Psoas muscle (tissue), 8 donors: ENCODE measurements around the gene FRYL. TPM values are rescaled to one million over a fixed set of nuclear protein-coding genes. Genes with fewer than 3 reads are reported as not detected.

ENCODE experiments used
- ATAC-seq, 4 donors: fragments of 200-7000 bp; cut with Tn5 transposase; one replicate each; pipeline ENCODE4 v1.9.1; 2020; ENCODE audit warnings: moderate library complexity in 3 of 4, mild to moderate bottlenecking in 2 of 4
- DNase-seq, 2 donors: peaks; one replicate each; pipeline ENCODE4 v3.0.0-alpha.2; 2020
- H3K27ac ChIP-seq: fragments of 200-600 bp; one replicate; pipeline ENCODE4 v1.8.0; 2022
- H3K27me3 ChIP-seq, 3 donors: fragments of 200-600 bp in 1 of 3; one replicate each; pipeline versions ENCODE4 v1.6.1 to v1.8.0; 2013 to 2022; ENCODE audit warnings: low read length in 2 of 3, mild to moderate bottlenecking in 2 of 3, moderate library complexity in 1 of 3; ENCODE audit not compliant: insufficient read depth in 3 of 3
- H3K36me3 ChIP-seq, 2 donors: fragments of 200-600 bp in 1 of 2; one replicate each; pipeline versions ENCODE4 v1.6.1 to v1.8.0; 2013 to 2022; ENCODE audit warnings: low read depth in 1 of 2, mild to moderate bottlenecking in 1 of 2, moderate library complexity in 1 of 2; ENCODE audit not compliant: insufficient read depth in 1 of 2
- H3K4me1 ChIP-seq: fragments of 200-600 bp; one replicate; pipeline ENCODE4 v1.8.0; 2022
- H3K4me3 ChIP-seq: fragments of 200-600 bp; one replicate; pipeline ENCODE4 v1.8.0; 2022; ENCODE audit warnings: mild to moderate bottlenecking
- H3K9me3 ChIP-seq: fragments of 200-600 bp; one replicate; pipeline ENCODE4 v1.8.0; 2022
- WGBS, 3 donors: extraction: QIAGEN DNeasy Blood & Tissue Kit; methylation state at CpG; one replicate each; pipeline versions ENCODE4 v1.1.6 to v1.1.7; 2013; 5-methylcytosine and 5-hydroxymethylcytosine counted together
- intact Hi-C, 2 donors: fragments of 100-400 bp; cut with DNase I; formaldehyde crosslinking; loops; one replicate each; pipeline versions ENCODE4 v1.11.0 to v1.14.2; 2022
- polyA plus RNA-seq, 3 donors: library from polyadenylated mRNA; stranded (reverse); fragments of 200-250 nt; gene quantifications; one replicate each; pipeline ENCODE4 v1.2.3, GENCODE V29; 2013
- total RNA-seq, 4 donors: library from RNA; stranded (reverse); fragmentation: NEBNext Ultra II Directional in 2 of 4; extraction: Animal tissue kit (Norgen Biotek cat#: 25700) in 2 of 4; gene quantifications; one replicate each; pipeline versions ENCODE4 v1.2.1 to v1.2.4, GENCODE V29; 2021 to 2023
- TF ChIP-seq, protein P1 (sequence below): fragments of 200-600 bp; IDR thresholded peaks from one replicate; pipeline ENCODE4 v1.8.0; 2022; ENCODE audit warnings: antibody characterized with exemption
- donor health status: healthy with polysubstance abuse.
- donor health status: DM: no; HTN: no; CAD: no; lungs with moderate emphysema.
- donor health status: Bipolar disorder and iron deficiency.
- donor health status: healthy.
- donor health status: DM: yes; HTN: yes; CAD: no.
- donor health status: DM: no; HTN: no; CAD: no.
- donor health status: DM: no; HTN: no; CAD: no.
- donor health status: DM: yes; HTN: yes; CAD: no.

The FRYL gene
- total and polyA plus RNA-seq, 7 donors = 4.8 to 21.7 (median 15.0) TPM

DNA sequence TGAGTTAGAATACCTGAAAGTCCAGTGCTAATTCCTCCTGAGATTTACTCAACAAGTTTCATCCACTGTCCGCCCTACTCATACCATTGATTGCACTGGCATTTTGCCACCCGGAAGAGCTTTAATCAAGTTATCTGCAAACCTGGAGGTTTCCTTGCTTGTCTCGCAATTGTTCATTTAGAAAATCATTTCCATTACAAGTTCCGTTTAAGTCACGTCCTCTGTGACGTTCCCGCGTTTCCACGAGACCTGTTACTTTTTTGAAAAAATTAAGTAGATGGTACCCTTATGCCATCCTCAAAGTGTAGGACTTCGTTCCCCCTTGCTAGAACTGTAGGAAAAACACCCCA lies 761 bp upstream of the FRYL start:
- DNase-seq (peak in 1 of 2 donors; percentile 18), ATAC-seq (no peak)
- TF ChIP-seq, protein P1, sequence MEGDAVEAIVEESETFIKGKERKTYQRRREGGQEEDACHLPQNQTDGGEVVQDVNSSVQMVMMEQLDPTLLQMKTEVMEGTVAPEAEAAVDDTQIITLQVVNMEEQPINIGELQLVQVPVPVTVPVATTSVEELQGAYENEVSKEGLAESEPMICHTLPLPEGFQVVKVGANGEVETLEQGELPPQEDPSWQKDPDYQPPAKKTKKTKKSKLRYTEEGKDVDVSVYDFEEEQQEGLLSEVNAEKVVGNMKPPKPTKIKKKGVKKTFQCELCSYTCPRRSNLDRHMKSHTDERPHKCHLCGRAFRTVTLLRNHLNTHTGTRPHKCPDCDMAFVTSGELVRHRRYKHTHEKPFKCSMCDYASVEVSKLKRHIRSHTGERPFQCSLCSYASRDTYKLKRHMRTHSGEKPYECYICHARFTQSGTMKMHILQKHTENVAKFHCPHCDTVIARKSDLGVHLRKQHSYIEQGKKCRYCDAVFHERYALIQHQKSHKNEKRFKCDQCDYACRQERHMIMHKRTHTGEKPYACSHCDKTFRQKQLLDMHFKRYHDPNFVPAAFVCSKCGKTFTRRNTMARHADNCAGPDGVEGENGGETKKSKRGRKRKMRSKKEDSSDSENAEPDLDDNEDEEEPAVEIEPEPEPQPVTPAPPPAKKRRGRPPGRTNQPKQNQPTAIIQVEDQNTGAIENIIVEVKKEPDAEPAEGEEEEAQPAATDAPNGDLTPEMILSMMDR = no peak
- Histone ChIP-seq H3K4me1 (peaks cover 31% of the 10 kb centered on the region), H3K27me3 (no peaks in the 10 kb centered on the region), H3K9me3 (no peaks in the 10 kb centered on the region), H3K27ac (peak overlapping the region; percentile 98), H3K4me3 (peak overlapping the region; percentile 98), H3K36me3 (no peaks in the 10 kb centered on the region)
- intact Hi-C loops = loop anchor here in 1 of 2 donors (5.0 kb wide), 1 partner anchor 181 kb away; no protein-coding TSS in a partner anchor
- WGBS, 3 donors = 0 to 1% (median 0%) methylated on average over 10 of the region's 10 CpGs

DNA sequence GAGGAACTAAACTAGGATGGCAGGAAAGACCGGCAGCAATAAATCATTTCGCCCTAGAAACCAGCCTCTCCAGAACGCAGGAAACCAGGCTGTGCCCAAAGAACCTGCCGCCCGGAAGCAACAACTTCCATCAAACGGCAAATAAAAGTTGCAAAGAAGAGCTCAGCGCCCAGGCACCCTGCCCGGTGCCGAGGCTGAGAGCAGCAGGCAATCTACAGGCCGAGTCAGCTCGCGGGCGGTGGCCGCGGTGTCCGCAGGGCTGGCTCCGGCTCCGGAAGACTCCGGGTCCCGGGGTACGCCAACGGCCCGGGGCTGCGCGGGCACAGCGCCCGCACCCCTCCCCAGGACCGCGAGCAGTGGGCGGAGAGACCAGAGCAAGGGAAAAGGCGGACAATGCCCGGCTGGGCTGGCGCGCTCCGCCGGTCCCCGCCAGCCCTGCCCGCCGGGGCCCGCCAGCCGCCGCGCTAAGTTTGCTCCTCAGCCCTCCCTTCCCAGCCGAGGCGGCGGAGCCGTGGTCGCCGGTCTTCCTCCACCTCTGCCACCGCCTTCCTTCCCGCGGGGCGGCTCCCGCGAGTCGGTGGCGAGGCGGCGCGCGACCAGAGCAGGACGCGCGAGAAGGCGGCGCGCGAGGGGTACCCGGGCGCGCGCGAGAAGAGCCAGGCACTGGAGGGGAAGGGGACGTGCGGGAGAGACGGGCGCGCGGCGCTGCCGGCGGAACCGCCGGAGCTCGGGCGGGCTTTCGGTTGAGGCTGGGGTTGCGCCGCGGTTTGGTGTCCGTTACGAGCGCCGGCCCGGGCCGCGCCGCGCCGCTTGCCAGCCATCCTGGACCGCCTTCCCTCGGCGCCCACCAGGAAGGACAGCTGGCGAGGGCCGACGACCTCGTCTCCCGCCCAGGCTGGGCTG lies 733 bp downstream of the FRYL start:
- H3K36me3 ChIP-seq = no peaks in the 10 kb centered on the region
- peaks cover 40% of the 10 kb centered on the region for H3K4me1 ChIP-seq
- WGBS, 3 donors = 0 to 1% (median 0%) methylated on average over 54 to 108 of the region's 108 CpGs
- H3K4me3 ChIP-seq = peak overlapping the region; percentile 98
- peak; percentile 48 to 73 (median 68) for ATAC-seq
- TF ChIP-seq, protein P1 = peak; percentile 14
- DNase-seq = peak; percentile 73 to 81
- no peaks in the 10 kb centered on the region for H3K9me3 ChIP-seq
- peak overlapping the region; percentile 98 for H3K27ac ChIP-seq
- no peaks in the 10 kb centered on the region for H3K27me3 ChIP-seq
- intact Hi-C loops = loop anchor here (2.0 to 10.0 kb wide), 4 partner anchors 51 to 202 kb away; partner anchors contain the start of gene OCIAD1 (in 1 of the 2)

GRCh38 chr4:48778431-48779094 lies 1.5 kb downstream of the FRYL start:
- Histone ChIP-seq H3K27me3 (no peaks in the 10 kb centered on the region), H3K27ac (peak overlapping the region; percentile 98), H3K36me3 (no peaks in the 10 kb centered on the region), H3K4me1 (peaks cover 43% of the 10 kb centered on the region), H3K9me3 (no peaks in the 10 kb centered on the region), H3K4me3 (peak overlapping the region; percentile 98)
- DNase-seq (no peak), ATAC-seq (no peak)
- intact Hi-C loops = loop anchor here (1.0 to 10.0 kb wide), 5 partner anchors 52 to 201 kb away; partner anchors contain the start of gene OCIAD1 (in 2 of the 2)
- TF ChIP-seq, protein P1 = no peak
- WGBS, 3 donors = 0 to 1% (median 0%) methylated on average over 8 of the region's 8 CpGs

DNA sequence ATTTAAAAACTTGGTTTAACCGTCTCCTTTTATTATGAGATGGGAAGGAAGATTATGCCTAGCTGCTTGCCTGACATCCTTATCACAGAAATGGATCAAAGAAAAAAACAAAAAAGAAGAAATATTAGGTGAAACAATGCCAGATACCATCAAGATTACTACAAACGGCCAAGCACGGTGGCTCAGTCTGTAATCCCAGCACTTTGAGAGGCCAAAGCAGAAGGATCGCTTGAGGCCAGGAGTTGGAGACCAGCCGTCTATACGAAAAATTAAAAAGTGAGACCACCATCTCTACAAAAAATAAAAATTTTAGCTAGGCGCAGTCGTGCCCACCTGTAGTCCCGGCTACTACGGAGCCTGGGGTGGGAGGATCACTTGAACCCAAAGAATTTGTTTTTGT lies 2.3 kb downstream of the FRYL start:
- TF ChIP-seq, protein P1 = no peak
- ATAC-seq = no peak
- Histone ChIP-seq H3K4me3 (peak overlapping the region; percentile 98), H3K27me3 (no peaks in the 10 kb centered on the region), H3K27ac (peak overlapping the region; percentile 98), H3K9me3 (no peaks in the 10 kb centered on the region), H3K4me1 (peaks cover 50% of the 10 kb centered on the region), H3K36me3 (no peaks in the 10 kb centered on the region)
- no peak for DNase-seq
- intact Hi-C loops = loop anchor here (1.0 to 10.0 kb wide), 5 partner anchors 53 to 200 kb away; partner anchors contain the start of gene OCIAD1 (in 2 of the 2)
- 38 to 50% (median 41%) methylated on average over 10 of the region's 10 CpGs for WGBS, 3 donors
